Omental fat pad (tissue), 4 donors: Measurements from ENCODE around the gene RGS19. TPM values are rescaled to one million over a fixed set of nuclear protein-coding genes. Genes with fewer than 3 reads are reported as not detected.

ENCODE experiments used
- ATAC-seq: fragments of 150-250 bp; one replicate; pipeline ENCODE4 v1.9.1; 2016; ENCODE audit warnings: mild to moderate bottlenecking, moderate library complexity; ENCODE audit not compliant: low FRiP score
- DNase-seq: peaks from one replicate; pipeline ENCODE4 v3.0.0-alpha.2; 2019; ENCODE audit warnings: low spot score
- CTCF ChIP-seq, 3 donors: fragments of 450-650 bp; IDR thresholded peaks; one replicate each; pipeline ENCODE4 v1.5.1; 2016 to 2017; ENCODE audit warnings: antibody characterized with exemption in 3 of 3, mild to moderate bottlenecking in 3 of 3, moderate library complexity in 2 of 3
- total RNA-seq, 4 donors: library from RNA; depleted of rRNA; stranded (reverse); fragments of >200 nt; gene quantifications; one replicate each; pipeline ENCODE4 v1.1.0, GENCODE V29; 2016

Gene RGS19
- total RNA-seq, 4 donors from 2014 or later, result 14.0 to 45.1 (median 29.3) TPM

- DNase-seq, result no peak
Measured at GRCh38 chr20:64033981-64034493, 45.3 kb downstream of the RGS19 start.

GRCh38 chr20:64032706-64033624 is 46.4 kb downstream of the RGS19 start:
- no peak for TF ChIP-seq CTCF (IDR thresholded peaks at IDR 0.05)
- DNase-seq, result no peak
- ATAC-seq, result no peak

More at GRCh38 chr20:64033981-64034493, 45.3 kb downstream of the RGS19 start:
- TF ChIP-seq CTCF (IDR thresholded peaks at IDR 0.05), result no peak
- ATAC-seq, result no peak

- ATAC-seq, result no peak
- no peak for TF ChIP-seq CTCF (IDR thresholded peaks at IDR 0.05)
Measured at GRCh38 chr20:64031822-64032314, 47.5 kb downstream of the RGS19 start.

GRCh38 chr20:64030371-64031134 is 48.8 kb downstream of the RGS19 start:
- no peak for DNase-seq
- ATAC-seq, result no peak
- no peak for TF ChIP-seq CTCF (IDR thresholded peaks at IDR 0.05)

More at GRCh38 chr20:64031822-64032314, 47.5 kb downstream of the RGS19 start:
- no peak for DNase-seq

- no peak for ATAC-seq
Measured at GRCh38 chr20:64029293-64030117, 49.8 kb downstream of the RGS19 start.

More at GRCh38 chr20:64029293-64030117, 49.8 kb downstream of the RGS19 start:
- no peak for TF ChIP-seq CTCF (IDR thresholded peaks at IDR 0.05)
- DNase-seq, result no peak
